ENCODE results near the gene LAMA3. TPM values are rescaled to one million over a fixed set of nuclear protein-coding genes. Genes with fewer than 3 reads are reported as not detected.

LAMA3 gene
- total and polyA plus RNA-seq, 10 of the 15 experiments (the other 5 are each of a cell fraction or from before 2014, with no cell fraction given), result 0.37 to 6.5 (median 5.4) TPM

DNA sequence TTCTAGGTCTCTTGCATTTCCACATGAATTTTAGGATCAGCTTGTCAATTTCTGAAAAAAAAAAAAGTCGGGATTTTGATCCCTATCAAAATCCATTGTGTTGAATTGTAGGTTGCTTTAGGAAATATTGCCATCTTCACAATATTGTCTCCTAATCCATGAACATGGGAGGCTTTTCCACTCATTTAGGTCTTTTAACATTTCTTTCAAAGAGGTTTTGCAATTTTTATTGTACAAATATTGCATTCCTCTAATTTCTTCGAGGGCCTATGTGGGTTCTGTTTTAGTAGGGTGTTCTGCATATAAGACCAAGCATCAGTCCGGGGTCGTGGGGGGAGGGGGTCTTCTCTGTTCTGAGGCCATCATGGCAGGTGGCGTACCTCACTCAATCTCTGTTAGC, 725 bp upstream of the LAMA3 start:
- POLR2A ChIA-PET, result no interaction called here
- 37% methylated on average over 5 of the region's 5 CpGs for WGBS (ENCODE audit: insufficient coverage, insufficient replicate concordance, low lambda C conversion rate, missing lambda C conversion rate)
- Histone ChIP-seq H3K27ac (ENCODE audit: control insufficient read depth, insufficient read depth) (no peak overlapping the region), H3K27me3 (replicated peaks in 1 of 2; ENCODE audit: control insufficient read depth in 2 of 2, insufficient read depth in 2 of 2, low read length in 1 of 2) (peaks cover 10 to 18% of the 10 kb centered on the region in 2 experiments), H4K20me1 (ENCODE audit: control insufficient read depth, insufficient read depth) (no peaks in the 10 kb centered on the region), H3K9me3 (replicated peaks; ENCODE audit: control insufficient read depth, insufficient read depth, low read length) (no peaks in the 10 kb centered on the region), H3K79me2 (ENCODE audit: control insufficient read depth, insufficient read depth, low read length) (no peaks in the 10 kb centered on the region), H2AFZ (ENCODE audit: control insufficient read depth, low read depth, low read length) (no peak overlapping the region), H3K4me1 (ENCODE audit: control insufficient read depth, insufficient read depth, low read length) (no peaks in the 10 kb centered on the region), H3K4me3 (no peak overlapping the region), H3K36me3 (ENCODE audit: control insufficient read depth in 2 of 2, insufficient read depth in 2 of 2, low read length in 1 of 2) (no peaks in the 10 kb centered on the region), H3K4me2 (ENCODE audit: control insufficient read depth, insufficient read depth) (no peak overlapping the region), H3K9ac (ENCODE audit: control insufficient read depth, insufficient read depth, low read length) (no peak overlapping the region)
- RAD21 ChIA-PET (ENCODE audit: unreplicated experiment), result no interaction called here
- in situ Hi-C loops (cut with MboI) (no loop called here), intact Hi-C loops (cut with micrococcal nuclease; ENCODE audit: unreplicated experiment) (no loop called here)
- ATAC-seq (no peak), FAIRE-seq (no peak), DNase-seq (ENCODE audit: low read depth, low spot score) (no peak)
- SMC1A ChIA-PET (ENCODE audit: uncharacterized antibody, unreplicated experiment), result interaction anchor here (1.0 to 1.3 kb wide), 2 partner anchors 15 to 41 kb away, joined by 3 read pairs; no protein-coding TSS in a partner anchor
- CTCF ChIA-PET, result interaction anchor here (1.1 to 1.3 kb wide), 2 partner anchors 15 to 45 kb away, joined by 3 to 8 read pairs; no protein-coding TSS in a partner anchor
- no peak for TF ChIP-seq ZSCAN29 (IDR thresholded peaks at IDR 0.05)
- TF ChIP-seq CBX5 (IDR thresholded peaks at IDR 0.05; ENCODE audit: low read depth), result no peak
- TF ChIP-seq, protein P1, sequence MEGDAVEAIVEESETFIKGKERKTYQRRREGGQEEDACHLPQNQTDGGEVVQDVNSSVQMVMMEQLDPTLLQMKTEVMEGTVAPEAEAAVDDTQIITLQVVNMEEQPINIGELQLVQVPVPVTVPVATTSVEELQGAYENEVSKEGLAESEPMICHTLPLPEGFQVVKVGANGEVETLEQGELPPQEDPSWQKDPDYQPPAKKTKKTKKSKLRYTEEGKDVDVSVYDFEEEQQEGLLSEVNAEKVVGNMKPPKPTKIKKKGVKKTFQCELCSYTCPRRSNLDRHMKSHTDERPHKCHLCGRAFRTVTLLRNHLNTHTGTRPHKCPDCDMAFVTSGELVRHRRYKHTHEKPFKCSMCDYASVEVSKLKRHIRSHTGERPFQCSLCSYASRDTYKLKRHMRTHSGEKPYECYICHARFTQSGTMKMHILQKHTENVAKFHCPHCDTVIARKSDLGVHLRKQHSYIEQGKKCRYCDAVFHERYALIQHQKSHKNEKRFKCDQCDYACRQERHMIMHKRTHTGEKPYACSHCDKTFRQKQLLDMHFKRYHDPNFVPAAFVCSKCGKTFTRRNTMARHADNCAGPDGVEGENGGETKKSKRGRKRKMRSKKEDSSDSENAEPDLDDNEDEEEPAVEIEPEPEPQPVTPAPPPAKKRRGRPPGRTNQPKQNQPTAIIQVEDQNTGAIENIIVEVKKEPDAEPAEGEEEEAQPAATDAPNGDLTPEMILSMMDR (IDR thresholded peaks at IDR 0.05 in 2 of 3, conservative IDR thresholded peaks at IDR 0.05 in 1 of 3; ENCODE audit: control insufficient read depth in 2 of 3, extremely low read depth in 1 of 3, insufficient read depth in 1 of 3, low read depth in 3 of 3, low read length in 3 of 3), result no peak
- no peak for TF ChIP-seq SREBF1 (IDR thresholded peaks at IDR 0.05; ENCODE audit: low read length)
- no peak for TF ChIP-seq CREM (IDR thresholded peaks at IDR 0.05; ENCODE audit: low read depth)
- TF ChIP-seq RAD51 (IDR thresholded peaks at IDR 0.05), result no peak
- TF ChIP-seq FOS (IDR thresholded peaks at IDR 0.05; ENCODE audit: borderline replicate concordance, extremely low read depth, insufficient read length), result no peak
- TF ChIP-seq MXI1 (IDR thresholded peaks at IDR 0.05; ENCODE audit: low read depth, low read length), result no peak
- TF ChIP-seq, protein P2, sequence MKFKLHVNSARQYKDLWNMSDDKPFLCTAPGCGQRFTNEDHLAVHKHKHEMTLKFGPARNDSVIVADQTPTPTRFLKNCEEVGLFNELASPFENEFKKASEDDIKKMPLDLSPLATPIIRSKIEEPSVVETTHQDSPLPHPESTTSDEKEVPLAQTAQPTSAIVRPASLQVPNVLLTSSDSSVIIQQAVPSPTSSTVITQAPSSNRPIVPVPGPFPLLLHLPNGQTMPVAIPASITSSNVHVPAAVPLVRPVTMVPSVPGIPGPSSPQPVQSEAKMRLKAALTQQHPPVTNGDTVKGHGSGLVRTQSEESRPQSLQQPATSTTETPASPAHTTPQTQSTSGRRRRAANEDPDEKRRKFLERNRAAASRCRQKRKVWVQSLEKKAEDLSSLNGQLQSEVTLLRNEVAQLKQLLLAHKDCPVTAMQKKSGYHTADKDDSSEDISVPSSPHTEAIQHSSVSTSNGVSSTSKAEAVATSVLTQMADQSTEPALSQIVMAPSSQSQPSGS (IDR thresholded peaks at IDR 0.05; ENCODE audit: low read length), result no peak
- no peak for TF ChIP-seq NFYA (IDR thresholded peaks at IDR 0.05; ENCODE audit: borderline replicate concordance, low read depth, low read length)
- no peak for TF ChIP-seq CBX3 (IDR thresholded peaks at IDR 0.05; ENCODE audit: borderline replicate concordance, low read depth)
- TF ChIP-seq NFYB (IDR thresholded peaks at IDR 0.05; ENCODE audit: insufficient read depth, low read depth, low read length), result no peak
- TF ChIP-seq CREB1 (IDR thresholded peaks at IDR 0.05; ENCODE audit: low read depth), result no peak
- no peak for TF ChIP-seq MEF2A (IDR thresholded peaks at IDR 0.05; ENCODE audit: insufficient read depth, low read depth, low read length)
- TF ChIP-seq, protein P3, sequence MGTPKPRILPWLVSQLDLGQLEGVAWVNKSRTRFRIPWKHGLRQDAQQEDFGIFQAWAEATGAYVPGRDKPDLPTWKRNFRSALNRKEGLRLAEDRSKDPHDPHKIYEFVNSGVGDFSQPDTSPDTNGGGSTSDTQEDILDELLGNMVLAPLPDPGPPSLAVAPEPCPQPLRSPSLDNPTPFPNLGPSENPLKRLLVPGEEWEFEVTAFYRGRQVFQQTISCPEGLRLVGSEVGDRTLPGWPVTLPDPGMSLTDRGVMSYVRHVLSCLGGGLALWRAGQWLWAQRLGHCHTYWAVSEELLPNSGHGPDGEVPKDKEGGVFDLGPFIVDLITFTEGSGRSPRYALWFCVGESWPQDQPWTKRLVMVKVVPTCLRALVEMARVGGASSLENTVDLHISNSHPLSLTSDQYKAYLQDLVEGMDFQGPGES (IDR thresholded peaks at IDR 0.05), result no peak
- no peak for TF ChIP-seq ZNF622 (IDR thresholded peaks at IDR 0.05)
- TF ChIP-seq, protein P4, sequence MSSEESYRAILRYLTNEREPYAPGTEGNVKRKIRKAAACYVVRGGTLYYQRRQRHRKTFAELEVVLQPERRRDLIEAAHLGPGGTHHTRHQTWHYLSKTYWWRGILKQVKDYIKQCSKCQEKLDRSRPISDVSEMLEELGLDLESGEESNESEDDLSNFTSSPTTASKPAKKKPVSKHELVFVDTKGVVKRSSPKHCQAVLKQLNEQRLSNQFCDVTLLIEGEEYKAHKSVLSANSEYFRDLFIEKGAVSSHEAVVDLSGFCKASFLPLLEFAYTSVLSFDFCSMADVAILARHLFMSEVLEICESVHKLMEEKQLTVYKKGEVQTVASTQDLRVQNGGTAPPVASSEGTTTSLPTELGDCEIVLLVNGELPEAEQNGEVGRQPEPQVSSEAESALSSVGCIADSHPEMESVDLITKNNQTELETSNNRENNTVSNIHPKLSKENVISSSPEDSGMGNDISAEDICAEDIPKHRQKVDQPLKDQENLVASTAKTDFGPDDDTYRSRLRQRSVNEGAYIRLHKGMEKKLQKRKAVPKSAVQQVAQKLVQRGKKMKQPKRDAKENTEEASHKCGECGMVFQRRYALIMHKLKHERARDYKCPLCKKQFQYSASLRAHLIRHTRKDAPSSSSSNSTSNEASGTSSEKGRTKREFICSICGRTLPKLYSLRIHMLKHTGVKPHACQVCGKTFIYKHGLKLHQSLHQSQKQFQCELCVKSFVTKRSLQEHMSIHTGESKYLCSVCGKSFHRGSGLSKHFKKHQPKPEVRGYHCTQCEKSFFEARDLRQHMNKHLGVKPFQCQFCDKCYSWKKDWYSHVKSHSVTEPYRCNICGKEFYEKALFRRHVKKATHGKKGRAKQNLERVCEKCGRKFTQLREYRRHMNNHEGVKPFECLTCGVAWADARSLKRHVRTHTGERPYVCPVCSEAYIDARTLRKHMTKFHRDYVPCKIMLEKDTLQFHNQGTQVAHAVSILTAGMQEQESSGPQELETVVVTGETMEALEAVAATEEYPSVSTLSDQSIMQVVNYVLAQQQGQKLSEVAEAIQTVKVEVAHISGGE (CRISPR knock-in tag; IDR thresholded peaks at IDR 0.05), result no peak
- no TSS peak for BruUV-seq (replicated peaks)

Measured in GM12878 (cell line).